Trophoblast cell (in vitro differentiated cells and primary cell): ENCODE results near the gene ATP7B.

Source experiments
- DNase-seq, 2 donors: peaks; one replicate each; pipeline ENCODE4 v3.0.0-alpha.2; 2016
- H2AFZ ChIP-seq: 2 replicates; pipeline ENCODE4 v1.6.1; 2013; ENCODE audit warnings: low read length, moderate library complexity, mild to moderate bottlenecking; ENCODE audit not compliant: insufficient read depth, poor library complexity
- H2AK5ac ChIP-seq: 2 replicates; pipeline ENCODE4 v1.6.1; 2013; ENCODE audit warnings: mild to moderate bottlenecking, low read length
- H2BK120ac ChIP-seq: 2 replicates; pipeline ENCODE4 v1.6.1; 2013; ENCODE audit warnings: low read length, mild to moderate bottlenecking, moderate library complexity; ENCODE audit not compliant: insufficient read depth, poor library complexity
- H2BK12ac ChIP-seq: 2 replicates; pipeline ENCODE4 v1.6.1; 2013; ENCODE audit warnings: mild to moderate bottlenecking, low read length, moderate library complexity
- H2BK5ac ChIP-seq: 2 replicates; pipeline ENCODE4 v1.6.1; 2013; ENCODE audit warnings: low read length, low read depth, moderate library complexity, mild to moderate bottlenecking; ENCODE audit not compliant: poor library complexity
- H3K14ac ChIP-seq: 2 replicates; pipeline ENCODE4 v1.6.1; 2013; ENCODE audit warnings: mild to moderate bottlenecking, low read length
- H3K18ac ChIP-seq: 2 replicates; pipeline ENCODE4 v1.6.1; 2013; ENCODE audit warnings: mild to moderate bottlenecking, low read length
- H3K23ac ChIP-seq: 2 replicates; pipeline ENCODE4 v1.6.1; 2013; ENCODE audit warnings: low read length
- H3K27ac ChIP-seq: 2 replicates; pipeline ENCODE4 v1.5.1; 2013; ENCODE audit warnings: low read depth, mild to moderate bottlenecking, inconsistent platforms, low read length, moderate library complexity
- H3K27me3 ChIP-seq: 2 replicates; pipeline ENCODE4 v1.6.1; 2013; ENCODE audit warnings: inconsistent platforms, mild to moderate bottlenecking, low read length, moderate library complexity; ENCODE audit not compliant: insufficient read depth
- H3K36me3 ChIP-seq, 2 experiments: 1 replicate in 1 of 2; 2 replicates in 1 of 2; pipeline ENCODE4 v1.6.1; 2013; ENCODE audit warnings: low read length in 2 of 2, mild to moderate bottlenecking in 2 of 2, moderate library complexity in 1 of 2; ENCODE audit not compliant: insufficient read depth in 2 of 2, control insufficient read depth in 1 of 2
- H3K4ac ChIP-seq: 2 replicates; pipeline ENCODE4 v1.6.1; 2013; ENCODE audit warnings: low read depth, mild to moderate bottlenecking, low read length, moderate library complexity
- H3K4me1 ChIP-seq, 2 experiments: 1 replicate in 1 of 2; 2 replicates in 1 of 2; pipeline ENCODE4 v1.6.1; 2013; ENCODE audit warnings: low read length in 2 of 2, mild to moderate bottlenecking in 2 of 2, moderate library complexity in 1 of 2; ENCODE audit not compliant: insufficient read depth in 2 of 2, control insufficient read depth in 1 of 2
- H3K4me2 ChIP-seq: 2 replicates; pipeline ENCODE4 v1.6.1; 2013; ENCODE audit warnings: inconsistent platforms, mild to moderate bottlenecking, low read length, moderate library complexity
- H3K4me3 ChIP-seq: 2 replicates; pipeline ENCODE4 v1.5.1; 2013; ENCODE audit warnings: mild to moderate bottlenecking, low read depth, low read length, inconsistent platforms
- H3K79me1 ChIP-seq: one replicate; pipeline ENCODE4 v1.6.1; 2013; ENCODE audit warnings: low read length
- H3K79me2 ChIP-seq: 2 replicates; pipeline ENCODE4 v1.6.1; 2013; ENCODE audit warnings: low read length, mild to moderate bottlenecking; ENCODE audit not compliant: control insufficient read depth, insufficient read depth, poor library complexity
- H3K9ac ChIP-seq: 2 replicates; pipeline ENCODE4 v1.6.1; 2013; ENCODE audit warnings: mild to moderate bottlenecking, low read length
- H3K9me3 ChIP-seq: 2 replicates; pipeline ENCODE4 v1.6.1; 2013; ENCODE audit warnings: low read depth, mild to moderate bottlenecking, control low read depth, inconsistent platforms, low read length; ENCODE audit not compliant: insufficient read depth
- H4K12ac ChIP-seq: 2 replicates; pipeline ENCODE4 v1.6.1; 2013; ENCODE audit warnings: low read depth, mild to moderate bottlenecking, low read length, moderate library complexity
- H4K8ac ChIP-seq: 2 replicates; pipeline ENCODE4 v1.6.1; 2013; ENCODE audit warnings: low read depth, mild to moderate bottlenecking, low read length, moderate library complexity
- H4K91ac ChIP-seq: one replicate; pipeline ENCODE4 v1.6.1; 2013; ENCODE audit warnings: low read depth, mild to moderate bottlenecking, low read length, moderate library complexity
- WGBS: extraction: QIAGEN DNeasy Blood & Tissue Kit; methylation state at CpG from one replicate; pipeline ENCODE4 v1.1.7; 2013; ENCODE audit warnings: missing lambda C conversion rate; ENCODE audit not compliant: insufficient read length, insufficient coverage; ENCODE audit errors: extremely low coverage; 5-methylcytosine and 5-hydroxymethylcytosine counted together

The ATP7B gene

GRCh38 chr13:51938454-51938853 lies 72.8 kb downstream of the ATP7B start:
- no peak overlapping the region for H4K12ac ChIP-seq
- no peak overlapping the region for H4K91ac ChIP-seq
- no peak overlapping the region for H2AK5ac ChIP-seq
- H3K79me2 ChIP-seq = no peaks in the 10 kb centered on the region
- H3K27me3 ChIP-seq = no peaks in the 10 kb centered on the region
- no CpG with 5 or more reads among the region's 3 CpGs for WGBS
- H3K9me3 ChIP-seq = peaks cover 5% of the 10 kb centered on the region
- no peak overlapping the region for H3K4me3 ChIP-seq
- H3K36me3 ChIP-seq = peaks cover 21 to 36% of the 10 kb centered on the region in 2 experiments
- H3K18ac ChIP-seq = no peak overlapping the region
- H3K4ac ChIP-seq = no peak overlapping the region
- DNase-seq = no peak
- no peaks in the 10 kb centered on the region for H3K4me1 ChIP-seq
- no peak overlapping the region for H2BK5ac ChIP-seq
- H2BK12ac ChIP-seq = no peak overlapping the region
- no peaks in the 10 kb centered on the region for H3K79me1 ChIP-seq
- no peak overlapping the region for H2AFZ ChIP-seq
- no peak overlapping the region for H3K27ac ChIP-seq
- H2BK120ac ChIP-seq = no peak overlapping the region
- H4K8ac ChIP-seq = no peak overlapping the region
- H3K9ac ChIP-seq = no peak overlapping the region
- H3K14ac ChIP-seq = no peak overlapping the region
- no peak overlapping the region for H3K4me2 ChIP-seq
- H3K23ac ChIP-seq = no peak overlapping the region

- Histone ChIP-seq H2BK5ac (no peak overlapping the region), H3K36me3 (peaks cover 21 to 33% of the 10 kb centered on the region in 2 experiments), H3K27ac (no peak overlapping the region), H3K14ac (no peak overlapping the region), H3K23ac (no peak overlapping the region), H3K79me2 (no peaks in the 10 kb centered on the region), H3K4me2 (no peak overlapping the region), H3K27me3 (no peaks in the 10 kb centered on the region), H2AK5ac (no peak overlapping the region), H2BK120ac (no peak overlapping the region), H2AFZ (no peak overlapping the region), H3K4me3 (no peak overlapping the region), H4K91ac (no peak overlapping the region), H3K4me1 (no peaks in the 10 kb centered on the region), H4K12ac (no peak overlapping the region), H3K4ac (no peak overlapping the region), H4K8ac (no peak overlapping the region), H3K79me1 (no peaks in the 10 kb centered on the region), H3K18ac (no peak overlapping the region), H3K9ac (no peak overlapping the region), H2BK12ac (no peak overlapping the region), H3K9me3 (peaks cover 5% of the 10 kb centered on the region)
- no CpG with 5 or more reads among the region's 22 CpGs for WGBS
- no peak for DNase-seq
These were observed 73.6 kb downstream of the ATP7B start for GRCh38 chr13:51937320-51938290.

GRCh38 chr13:51935326-51936171 lies 75.7 kb downstream of the ATP7B start:
- WGBS = no CpG with 5 or more reads among the region's 14 CpGs
- Histone ChIP-seq H3K36me3 (peaks cover 17 to 28% of the 10 kb centered on the region in 2 experiments), H2AFZ (no peak overlapping the region), H4K91ac (no peak overlapping the region), H3K9me3 (peaks cover 5% of the 10 kb centered on the region), H3K9ac (no peak overlapping the region), H3K23ac (no peak overlapping the region), H3K4me2 (no peak overlapping the region), H2BK12ac (no peak overlapping the region), H3K4ac (no peak overlapping the region), H3K4me3 (no peak overlapping the region), H3K79me2 (no peaks in the 10 kb centered on the region), H2AK5ac (no peak overlapping the region), H3K27me3 (no peaks in the 10 kb centered on the region), H4K12ac (no peak overlapping the region), H3K4me1 (no peaks in the 10 kb centered on the region), H2BK120ac (no peak overlapping the region), H3K18ac (no peak overlapping the region), H4K8ac (no peak overlapping the region), H3K79me1 (no peaks in the 10 kb centered on the region), H3K27ac (no peak overlapping the region), H3K14ac (no peak overlapping the region), H2BK5ac (no peak overlapping the region)
- peak in 1 of 2 donors; percentile 48 for DNase-seq

- H3K14ac ChIP-seq = no peak overlapping the region
- H3K4me2 ChIP-seq = no peak overlapping the region
- H3K36me3 ChIP-seq = peaks cover 17 to 28% of the 10 kb centered on the region in 2 experiments
- no peaks in the 10 kb centered on the region for H3K27me3 ChIP-seq
- no peak overlapping the region for H3K27ac ChIP-seq
- no peak overlapping the region for H3K23ac ChIP-seq
- H4K12ac ChIP-seq = no peak overlapping the region
- no peaks in the 10 kb centered on the region for H3K79me2 ChIP-seq
- H3K9me3 ChIP-seq = peaks cover 5% of the 10 kb centered on the region
- no peak overlapping the region for H3K4ac ChIP-seq
- H2AFZ ChIP-seq = no peak overlapping the region
- H4K91ac ChIP-seq = no peak overlapping the region
- WGBS = no CpG with 5 or more reads among the region's 19 CpGs
- no peak overlapping the region for H2BK120ac ChIP-seq
- no peak overlapping the region for H4K8ac ChIP-seq
- H2BK5ac ChIP-seq = no peak overlapping the region
- no peak overlapping the region for H3K9ac ChIP-seq
- H2AK5ac ChIP-seq = no peak overlapping the region
- H2BK12ac ChIP-seq = no peak overlapping the region
- no peaks in the 10 kb centered on the region for H3K79me1 ChIP-seq
- H3K18ac ChIP-seq = no peak overlapping the region
- H3K4me1 ChIP-seq = peaks cover 3% of the 10 kb centered on the region in 2 experiments
- DNase-seq = peak; percentile 63 to 66
- peak overlapping the region; percentile 41 for H3K4me3 ChIP-seq
These were observed 76.7 kb downstream of the ATP7B start for GRCh38 chr13:51934461-51935087.
